CD14-positive monocyte (primary cell): ENCODE results near the gene C2. TPM values are rescaled to one million over a fixed set of nuclear protein-coding genes. Genes with fewer than 3 reads are reported as not detected.
"Not testable (repeated sequence)": the region's sequence is repeated elsewhere in the genome, so short reads cannot be mapped to it uniquely, and the experiment has no call there.

Source experiments
- DNase-seq, 3 donors: peaks; one replicate each; pipeline ENCODE4 v3.0.0-alpha.2; 2011 to 2022
- H2AFZ ChIP-seq: 2 replicates; pipeline ENCODE4 v1.6.0; 2012; ENCODE audit warnings: mild to moderate bottlenecking, low read depth, low read length, inconsistent platforms; ENCODE audit not compliant: insufficient read depth, poor library complexity, severe bottlenecking
- H3K27ac ChIP-seq, 2 donors: 1 replicate in 1 of 2; 2 replicates in 1 of 2; pipeline ENCODE4 v1.5.1; 2012 to 2013; ENCODE audit warnings: low read length in 2 of 2, control low read depth in 1 of 2, inconsistent platforms in 1 of 2, low read depth in 1 of 2, mild to moderate bottlenecking in 1 of 2
- H3K27me3 ChIP-seq, 2 donors: one replicate each; pipeline versions ENCODE4 v1.6.0 to v1.6.1; 2011 to 2013; ENCODE audit warnings: low read length in 2 of 2; ENCODE audit not compliant: control insufficient read depth in 2 of 2, insufficient read depth in 2 of 2
- H3K36me3 ChIP-seq, 2 donors: replicated peaks in 1 of 2; 1 replicate in 1 of 2; 2 replicates in 1 of 2; pipeline versions ENCODE4 v1.5.1 to v1.6.1; 2012 to 2013; ENCODE audit warnings: low read length in 2 of 2, control low read depth in 1 of 2, inconsistent platforms in 1 of 2, mild to moderate bottlenecking in 1 of 2; ENCODE audit not compliant: insufficient read depth in 2 of 2, control insufficient read depth in 1 of 2
- H3K4me1 ChIP-seq, 2 donors: 1 replicate in 1 of 2; 2 replicates in 1 of 2; pipeline versions ENCODE4 v1.5.1 to v1.6.1; 2012 to 2013; ENCODE audit warnings: low read length in 2 of 2, control low read depth in 1 of 2, inconsistent platforms in 1 of 2, mild to moderate bottlenecking in 1 of 2, moderate library complexity in 1 of 2; ENCODE audit not compliant: insufficient read depth in 2 of 2, control insufficient read depth in 1 of 2
- H3K4me2 ChIP-seq: replicated peaks from 2 replicates; pipeline ENCODE3; 2012; ENCODE audit warnings: low read length, moderate library complexity, mild to moderate bottlenecking; ENCODE audit not compliant: poor library complexity, severe bottlenecking; ENCODE audit errors: extremely low read depth
- H3K4me3 ChIP-seq, 3 experiments: fragments of 200-600 bp in 1 of 3; sonication (generic) in 1 of 3; replicated peaks in 1 of 3; 1 replicate in 2 of 3; 2 replicates in 1 of 3; pipeline ENCODE4 v1.5.1; 2011 to 2013; ENCODE audit warnings: low read length in 3 of 3, mild to moderate bottlenecking in 3 of 3, control low read depth in 2 of 3, low read depth in 2 of 3, inconsistent platforms in 1 of 3, moderate library complexity in 1 of 3
- H3K79me2 ChIP-seq: 2 replicates; pipeline ENCODE4 v1.6.0; 2012; ENCODE audit warnings: mild to moderate bottlenecking, control low read depth, inconsistent platforms, low read length, moderate library complexity; ENCODE audit not compliant: insufficient read depth
- H3K9ac ChIP-seq: 2 replicates; pipeline ENCODE4 v1.6.0; 2017; ENCODE audit warnings: low read length, mild to moderate bottlenecking; ENCODE audit not compliant: insufficient read depth, poor library complexity, severe bottlenecking
- H3K9me3 ChIP-seq, 2 donors: replicated peaks in 1 of 2; 1 replicate in 1 of 2; 2 replicates in 1 of 2; pipeline versions ENCODE4 v1.5.1 to v1.6.1; 2012 to 2013; ENCODE audit warnings: low read length in 2 of 2, control low read depth in 1 of 2; ENCODE audit not compliant: control insufficient read depth in 1 of 2, insufficient read depth in 1 of 2
- H4K20me1 ChIP-seq: 2 replicates; pipeline ENCODE4 v1.6.0; 2012; ENCODE audit warnings: mild to moderate bottlenecking, low read length, control low read depth, moderate library complexity; ENCODE audit not compliant: insufficient read depth
- H3K27ac Mint-ChIP-seq, 7 donors: one replicate each; pipeline ENCODE4 v1.8.0; 2020; ENCODE audit warnings: mild to moderate bottlenecking in 7 of 7, mixed read lengths in 7 of 7, moderate library complexity in 6 of 7, inconsistent platforms in 2 of 7
- H3K27me3 Mint-ChIP-seq, 3 donors: one replicate each; pipeline ENCODE4 v1.8.0; 2021 to 2022; ENCODE audit warnings: low read depth in 3 of 3, mild to moderate bottlenecking in 3 of 3, mixed read lengths in 3 of 3, moderate library complexity in 3 of 3, inconsistent platforms in 1 of 3
- H3K36me3 Mint-ChIP-seq, 2 donors: one replicate each; pipeline ENCODE4 v1.8.0; 2020; ENCODE audit warnings: mixed read lengths in 2 of 2, inconsistent platforms in 1 of 2, mild to moderate bottlenecking in 1 of 2
- H3K4me1 Mint-ChIP-seq: one replicate; pipeline ENCODE4 v1.8.0; 2020; ENCODE audit warnings: mild to moderate bottlenecking, mixed read lengths
- H3K4me3 Mint-ChIP-seq, 2 donors: one replicate each; pipeline ENCODE4 v1.8.0; 2020; ENCODE audit warnings: mild to moderate bottlenecking in 2 of 2, mixed read lengths in 2 of 2, moderate library complexity in 1 of 2
- H3K9me3 Mint-ChIP-seq, 7 donors: one replicate each; pipeline ENCODE4 v1.8.0; 2020 to 2022; ENCODE audit warnings: mixed read lengths in 7 of 7, mild to moderate bottlenecking in 6 of 7, moderate library complexity in 6 of 7, inconsistent platforms in 2 of 7
- WGBS: methylation state at CpG from one replicate; pipeline ENCODE4 v1.1.5; 2013; ENCODE audit warnings: missing lambda C conversion rate; ENCODE audit not compliant: insufficient coverage; 5-methylcytosine and 5-hydroxymethylcytosine counted together
- intact Hi-C, 2 donors: fragments of 100-400 bp; cut with micrococcal nuclease; formaldehyde crosslinking; loops; one replicate each; pipeline versions ENCODE4 v1.15.0 to v1.15.1; 2023
- polyA plus RNA-seq, 3 donors: library from polyadenylated mRNA; depleted of rRNA in 1 of 3; unstranded in 2 of 3; stranded (reverse) in 1 of 3; fragments of 300-500 nt in 2 of 3; fragments of >200 nt in 1 of 3; fragmentation: Illumina TruSeq in 2 of 3; gene quantifications; 1 replicate in 2 of 3; 2 replicates in 1 of 3; pipeline ENCODE4 v1.2.3, GENCODE V29; 2012 to 2021
- small RNA-seq: library from RNA; depleted of rRNA; stranded (forward); fragments of <200 nt; gene quantifications from one replicate; pipeline ENCODE3, GENCODE V24; 2012; ENCODE audit warnings: low read depth; ENCODE audit not compliant: insufficient read length

C2 gene
- polyA plus RNA-seq, 3 donors, result 5.4 to 7.2 (median 6.5) TPM

DNA sequence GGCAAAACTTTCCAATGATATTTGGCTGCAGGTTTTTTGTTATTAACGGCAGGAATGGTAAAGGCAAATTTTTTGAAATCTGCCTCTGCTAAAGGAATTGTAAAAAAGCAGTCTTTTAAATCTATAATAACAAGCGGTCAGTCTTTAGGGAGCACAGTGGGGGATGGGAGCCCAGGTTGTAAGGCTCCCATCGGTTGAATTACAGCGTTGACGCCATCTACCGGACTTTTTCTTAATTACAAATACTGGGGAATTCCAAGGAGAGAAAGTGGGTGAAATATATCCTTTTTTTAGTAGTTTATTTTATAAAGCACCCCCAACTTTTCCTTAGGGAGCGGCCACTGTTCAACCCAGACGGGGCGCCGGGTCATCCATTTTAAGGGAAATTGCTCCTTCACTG, 61.8 kb downstream of the C2 start:
- H3K9me3 Mint-ChIP-seq, H3K9me3 ChIP-seq, H3K36me3 ChIP-seq, H3K27me3 Mint-ChIP-seq, H3K27me3 ChIP-seq, intact Hi-C loops, H3K79me2 ChIP-seq, H3K4me1 Mint-ChIP-seq, H3K27ac ChIP-seq, H2AFZ ChIP-seq, H3K36me3 Mint-ChIP-seq, H3K27ac Mint-ChIP-seq, H3K9ac ChIP-seq, DNase-seq, H3K4me3 ChIP-seq, H3K4me2 ChIP-seq, H4K20me1 ChIP-seq, H3K4me1 ChIP-seq, H3K4me3 Mint-ChIP-seq: not testable (repeated sequence)
- no CpG with 5 or more reads among the region's 10 CpGs for WGBS

DNA sequence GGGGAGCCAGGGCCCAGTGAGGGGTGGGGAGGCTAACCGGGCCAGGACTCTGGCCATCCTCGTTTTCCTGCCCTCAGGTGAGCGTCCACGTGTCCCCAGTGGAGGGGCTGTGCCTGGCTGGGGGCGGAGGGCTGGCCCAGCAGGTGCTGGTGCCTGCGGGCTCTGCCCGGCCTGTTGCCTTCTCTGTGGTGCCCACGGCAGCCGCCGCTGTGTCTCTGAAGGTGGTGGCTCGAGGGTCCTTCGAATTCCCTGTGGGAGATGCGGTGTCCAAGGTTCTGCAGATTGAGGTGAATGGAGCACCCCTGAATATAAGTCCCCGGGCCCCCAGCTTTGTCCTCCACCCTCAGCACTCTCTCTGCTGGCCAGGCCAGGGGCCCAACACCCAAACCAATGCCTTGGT, 66.9 kb downstream of the C2 start:
- H3K4me1 Mint-ChIP-seq, H3K27ac Mint-ChIP-seq, H3K4me1 ChIP-seq, H3K27ac ChIP-seq, H3K36me3 Mint-ChIP-seq, H3K9me3 Mint-ChIP-seq, H3K4me3 ChIP-seq, H3K36me3 ChIP-seq, intact Hi-C loops, H4K20me1 ChIP-seq, H3K27me3 ChIP-seq, DNase-seq, H3K79me2 ChIP-seq, H3K9ac ChIP-seq, H3K27me3 Mint-ChIP-seq, H3K4me3 Mint-ChIP-seq, H3K9me3 ChIP-seq, H3K4me2 ChIP-seq, H2AFZ ChIP-seq: not testable (repeated sequence)
- WGBS, result no CpG with 5 or more reads among the region's 14 CpGs

Small RNA genes lying within 50 kb of the gene (small RNA-seq; reads per million reads assigned to genes)
- not detected for gene AL645922.1

Other genes starting within 250 kb of the C2 start
- 1 to 10 TPM; 4.8 to 7.3 (median 5.8) TPM for gene LY6G5C, start 246.7 kb upstream of the C2 start, polyA plus RNA-seq
- 100 to 1,000 TPM in 1 of 3 donors, 10 to 100 TPM in 2; 53.0 to 122 (median 56.0) TPM for gene ABHD16A, start 224.4 kb upstream of the C2 start, polyA plus RNA-seq
- gene LY6G6F, start 220.9 kb upstream of the C2 start, polyA plus RNA-seq, result under 1 TPM in 1 of 3 donors, not detected in 2; 0.51 TPM
- not detected for gene LY6G6D, start 212.4 kb upstream of the C2 start, polyA plus RNA-seq
- under 1 TPM in 1 of 3 donors, not detected in 2; 0.27 TPM for gene LY6G6C, start 206.0 kb upstream of the C2 start, polyA plus RNA-seq
- gene MPIG6B, start 204.3 kb upstream of the C2 start, polyA plus RNA-seq, result under 1 TPM; 0.09 to 0.75 (median 0.68) TPM
- gene DDAH2, start 198.4 kb upstream of the C2 start, polyA plus RNA-seq, result 10 to 100 TPM; 29.8 to 56.0 (median 30.6) TPM
- gene CLIC1, start 191.2 kb upstream of the C2 start, polyA plus RNA-seq, result 1,000 to 10,000 TPM in 2 of 3 donors, 100 to 1,000 TPM in 1; 676 to 1,304 (median 1,196) TPM
- gene MSH5, start 187.7 kb upstream of the C2 start, polyA plus RNA-seq, result 10 to 100 TPM in 1 of 3 donors, 1 to 10 TPM in 1, under 1 TPM in 1; 0.58 to 31.2 (median 1.9) TPM
- 10 to 100 TPM in 1 of 3 donors, not detected in 2; 10.4 TPM for gene SAPCD1, start 165.1 kb upstream of the C2 start, polyA plus RNA-seq
- under 1 TPM in 1 of 3 donors, not detected in 2; 0.57 TPM for gene VWA7, start 150.4 kb upstream of the C2 start, polyA plus RNA-seq
- gene VARS1, start 132.0 kb upstream of the C2 start, polyA plus RNA-seq, result 10 to 100 TPM; 22.2 to 28.9 (median 27.3) TPM
- 10 to 100 TPM; 26.0 to 41.0 (median 40.0) TPM for gene LSM2, start 120.8 kb upstream of the C2 start, polyA plus RNA-seq
- gene HSPA1L, start 112.4 kb upstream of the C2 start, polyA plus RNA-seq, result under 1 TPM; 0.53 to 0.72 (median 0.55) TPM
- gene HSPA1A, start 112.2 kb upstream of the C2 start, polyA plus RNA-seq, result 100 to 1,000 TPM; 144 to 215 (median 200) TPM
- 10 to 100 TPM in 1 of 3 donors, 1 to 10 TPM in 2; 3.4 to 81.4 (median 4.8) TPM for gene HSPA1B, start 100.0 kb upstream of the C2 start, polyA plus RNA-seq
- 10 to 100 TPM; 70.2 to 89.5 (median 81.8) TPM for gene NEU1, start 64.9 kb upstream of the C2 start, polyA plus RNA-seq
- under 1 TPM in 1 of 3 donors, not detected in 2; 0.09 TPM for gene SLC44A4, start 48.7 kb upstream of the C2 start, polyA plus RNA-seq
- gene EHMT2, start 30.0 kb upstream of the C2 start, polyA plus RNA-seq, result 10 to 100 TPM in 2 of 3 donors, 1 to 10 TPM in 1; 9.9 to 52.8 (median 16.0) TPM
- gene ZBTB12, start 25.6 kb upstream of the C2 start, polyA plus RNA-seq, result under 1 TPM in 1 of 3 donors, not detected in 2; 0.11 TPM
- gene CFB, start 18.4 kb downstream of the C2 start, polyA plus RNA-seq, result 1 to 10 TPM in 1 of 3 donors, under 1 TPM in 1, not detected in 1; 0.37 to 2.2 TPM
- gene NELFE, start 31.3 kb downstream of the C2 start, polyA plus RNA-seq, result 10 to 100 TPM; 48.8 to 74.4 (median 61.4) TPM
- 10 to 100 TPM; 13.2 to 72.1 (median 13.2) TPM for gene SKIC2, start 31.5 kb downstream of the C2 start, polyA plus RNA-seq
- 10 to 100 TPM in 2 of 3 donors, 1 to 10 TPM in 1; 5.5 to 49.6 (median 10.4) TPM for gene DXO, start 44.4 kb downstream of the C2 start, polyA plus RNA-seq
- 10 to 100 TPM in 1 of 3 donors, not detected in 2; 12.6 TPM for gene C4A, start 54.3 kb downstream of the C2 start, polyA plus RNA-seq
- gene C4B, start 87.1 kb downstream of the C2 start, polyA plus RNA-seq, result 10 to 100 TPM in 1 of 3 donors, under 1 TPM in 1, not detected in 1; 0.18 to 11.6 TPM
- under 1 TPM in 1 of 3 donors, not detected in 2; 0.16 TPM for gene CYP21A2, start 110.7 kb downstream of the C2 start, polyA plus RNA-seq
- 1 to 10 TPM in 1 of 3 donors, not detected in 2; 1.2 TPM for gene TNXB, start 181.6 kb downstream of the C2 start, polyA plus RNA-seq
- 100 to 1,000 TPM in 1 of 3 donors, 10 to 100 TPM in 2; 15.7 to 147 (median 17.8) TPM for gene ATF6B, start 200.5 kb downstream of the C2 start, polyA plus RNA-seq
- 1 to 10 TPM; 1.2 to 2.4 (median 1.8) TPM for gene FKBPL, start 202.6 kb downstream of the C2 start, polyA plus RNA-seq
- gene PRRT1, start 224.2 kb downstream of the C2 start, polyA plus RNA-seq, result not detected
- gene PPT2, start 226.4 kb downstream of the C2 start, polyA plus RNA-seq, result 1 to 10 TPM; 1.4 to 4.0 (median 1.8) TPM
- 1 to 10 TPM in 1 of 3 donors, under 1 TPM in 1, not detected in 1; 0.22 to 1.8 TPM for gene EGFL8, start 236.9 kb downstream of the C2 start, polyA plus RNA-seq
- 10 to 100 TPM in 2 of 3 donors, 1 to 10 TPM in 1; 9.9 to 34.4 (median 11.3) TPM for gene AGPAT1, start 248.4 kb downstream of the C2 start, polyA plus RNA-seq